ENCODE measurements around the gene ARHGEF7. TPM values are rescaled to one million over a fixed set of nuclear protein-coding genes. Genes with fewer than 3 reads are reported as not detected.
"Not testable (repeated sequence)": the region's sequence is repeated elsewhere in the genome, so short reads cannot be mapped to it uniquely, and the experiment has no call there.

The ARHGEF7 gene
- total RNA-seq, 2 experiments from 2014 or later, result 39.5 to 51.3 TPM

- no peak for DNase-seq (ENCODE audit: low spot score)
- Histone ChIP-seq H3K27ac (ENCODE audit: low read depth, low read length, poor library complexity, severe bottlenecking) (no peak overlapping the region), H3K4me3 (ENCODE audit: low read depth, low read length, poor library complexity, severe bottlenecking) (no peak overlapping the region), H3K79me2 (ENCODE audit: insufficient read depth, low read depth, low read length) (no peaks in the 10 kb centered on the region), H2AFZ (ENCODE audit: low read length) (no peak overlapping the region), H3K9me2 (ENCODE audit: insufficient read depth, low read length) (no peaks in the 10 kb centered on the region), H3K4me1 (ENCODE audit: insufficient read depth, low read length, poor library complexity, severe bottlenecking) (no peaks in the 10 kb centered on the region), H3K36me3 (ENCODE audit: insufficient read depth, low read length) (no peaks in the 10 kb centered on the region), H3K9me3 (ENCODE audit: low read length) (no peaks in the 10 kb centered on the region), H4K20me1 (ENCODE audit: insufficient read depth, low read length) (no peaks in the 10 kb centered on the region), H3K4me2 (ENCODE audit: low read length) (no peak overlapping the region)
- no peak for TF ChIP-seq CTCF (conservative IDR thresholded peaks at IDR 0.05; ENCODE audit: low read length)
- no peak for TF ChIP-seq EZH2phosphoT487 (IDR thresholded peaks at IDR 0.05; ENCODE audit: borderline replicate concordance, low read depth, low read length)
- BruUV-seq (replicated peaks), result no TSS peak
- ChIA-PET CTCF (ENCODE audit: unreplicated experiment) (no interaction called here), POLR2A (no interaction called here)
- intact Hi-C loops (cut with micrococcal nuclease; ENCODE audit: unreplicated experiment), result no loop called here
These were observed 34.5 kb upstream of the ARHGEF7 start for GRCh38 chr13:111080642-111081041.

- Histone ChIP-seq H3K27ac (ENCODE audit: low read depth, low read length, poor library complexity, severe bottlenecking) (no peak overlapping the region), H3K9me3 (ENCODE audit: low read length) (no peaks in the 10 kb centered on the region), H2AFZ (ENCODE audit: low read length) (no peak overlapping the region), H3K79me2 (ENCODE audit: insufficient read depth, low read depth, low read length) (no peaks in the 10 kb centered on the region), H3K4me1 (ENCODE audit: insufficient read depth, low read length, poor library complexity, severe bottlenecking) (no peaks in the 10 kb centered on the region), H3K36me3 (ENCODE audit: insufficient read depth, low read length) (no peaks in the 10 kb centered on the region), H3K4me2 (ENCODE audit: low read length) (no peak overlapping the region), H4K20me1 (ENCODE audit: insufficient read depth, low read length) (no peaks in the 10 kb centered on the region), H3K9me2 (ENCODE audit: insufficient read depth, low read length) (no peaks in the 10 kb centered on the region), H3K4me3 (ENCODE audit: low read depth, low read length, poor library complexity, severe bottlenecking) (no peak overlapping the region)
- intact Hi-C loops (cut with micrococcal nuclease; ENCODE audit: unreplicated experiment), result no loop called here
- POLR2A ChIA-PET, result no interaction called here
- TF ChIP-seq CTCF (conservative IDR thresholded peaks at IDR 0.05; ENCODE audit: low read length) (no peak), EZH2phosphoT487 (IDR thresholded peaks at IDR 0.05; ENCODE audit: borderline replicate concordance, low read depth, low read length) (no peak)
- CTCF ChIA-PET (ENCODE audit: unreplicated experiment), result interaction anchor here (0.6 kb wide), 1 partner anchor 438 kb away, joined by 3 read pairs; no protein-coding TSS in a partner anchor
- no peak for DNase-seq (ENCODE audit: low spot score)
- BruUV-seq (replicated peaks), result no TSS peak
These were observed 32.9 kb upstream of the ARHGEF7 start for GRCh38 chr13:111082240-111082639.

- H3K79me2 ChIP-seq (ENCODE audit: insufficient read depth, low read depth, low read length); DNase-seq (ENCODE audit: low spot score); H3K36me3 ChIP-seq (ENCODE audit: insufficient read depth, low read length); H2AFZ ChIP-seq (ENCODE audit: low read length); H3K9me3 ChIP-seq (ENCODE audit: low read length); BruUV-seq (replicated peaks); H4K20me1 ChIP-seq (ENCODE audit: insufficient read depth, low read length); H3K4me1 ChIP-seq (ENCODE audit: insufficient read depth, low read length, poor library complexity, severe bottlenecking); H3K27ac ChIP-seq (ENCODE audit: low read depth, low read length, poor library complexity, severe bottlenecking); intact Hi-C loops (cut with micrococcal nuclease; ENCODE audit: unreplicated experiment); H3K4me3 ChIP-seq (ENCODE audit: low read depth, low read length, poor library complexity, severe bottlenecking); H3K4me2 ChIP-seq (ENCODE audit: low read length); POLR2A ChIA-PET; H3K9me2 ChIP-seq (ENCODE audit: insufficient read depth, low read length): not testable (repeated sequence)
- CTCF ChIA-PET (ENCODE audit: unreplicated experiment), result interaction anchor here (0.6 kb wide), 1 partner anchor 438 kb away, joined by 3 read pairs; no protein-coding TSS in a partner anchor
These were observed 32.3 kb upstream of the ARHGEF7 start for GRCh38 chr13:111082769-111083168.

GRCh38 chr13:111083693-111084092 is 31.4 kb upstream of the ARHGEF7 start:
- CTCF ChIA-PET (ENCODE audit: unreplicated experiment); BruUV-seq (replicated peaks); H3K4me1 ChIP-seq (ENCODE audit: insufficient read depth, low read length, poor library complexity, severe bottlenecking): not testable (repeated sequence)

More at GRCh38 chr13:111083693-111084092, 31.4 kb upstream of the ARHGEF7 start:
- DNase-seq (ENCODE audit: low spot score); POLR2A ChIA-PET; H3K4me2 ChIP-seq (ENCODE audit: low read length); H3K36me3 ChIP-seq (ENCODE audit: insufficient read depth, low read length); H4K20me1 ChIP-seq (ENCODE audit: insufficient read depth, low read length); H3K9me2 ChIP-seq (ENCODE audit: insufficient read depth, low read length); H3K4me3 ChIP-seq (ENCODE audit: low read depth, low read length, poor library complexity, severe bottlenecking); intact Hi-C loops (cut with micrococcal nuclease; ENCODE audit: unreplicated experiment); H3K9me3 ChIP-seq (ENCODE audit: low read length); H2AFZ ChIP-seq (ENCODE audit: low read length); H3K27ac ChIP-seq (ENCODE audit: low read depth, low read length, poor library complexity, severe bottlenecking); H3K79me2 ChIP-seq (ENCODE audit: insufficient read depth, low read depth, low read length): not testable (repeated sequence)
